ENCODE results near the gene DLGAP1.

DNA sequence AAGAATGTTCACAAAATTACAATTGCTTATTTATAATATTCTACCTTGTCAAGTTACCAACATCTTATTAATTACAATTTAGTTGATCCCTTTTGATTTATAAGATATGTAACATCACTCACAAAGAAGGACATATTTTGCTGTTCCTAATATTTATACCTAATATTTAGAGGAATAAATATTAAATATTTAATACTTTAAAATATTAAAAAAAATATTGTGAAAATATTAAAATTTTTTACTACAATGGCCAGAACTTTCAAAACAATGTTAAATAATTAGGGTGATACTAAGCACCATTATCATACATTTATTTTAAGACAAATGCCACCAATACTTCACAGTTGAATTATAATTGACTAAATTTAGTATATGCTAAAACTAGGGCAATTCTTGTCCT is 254.7 kb downstream of the DLGAP1 start:
- TF ChIP-seq, protein P1, sequence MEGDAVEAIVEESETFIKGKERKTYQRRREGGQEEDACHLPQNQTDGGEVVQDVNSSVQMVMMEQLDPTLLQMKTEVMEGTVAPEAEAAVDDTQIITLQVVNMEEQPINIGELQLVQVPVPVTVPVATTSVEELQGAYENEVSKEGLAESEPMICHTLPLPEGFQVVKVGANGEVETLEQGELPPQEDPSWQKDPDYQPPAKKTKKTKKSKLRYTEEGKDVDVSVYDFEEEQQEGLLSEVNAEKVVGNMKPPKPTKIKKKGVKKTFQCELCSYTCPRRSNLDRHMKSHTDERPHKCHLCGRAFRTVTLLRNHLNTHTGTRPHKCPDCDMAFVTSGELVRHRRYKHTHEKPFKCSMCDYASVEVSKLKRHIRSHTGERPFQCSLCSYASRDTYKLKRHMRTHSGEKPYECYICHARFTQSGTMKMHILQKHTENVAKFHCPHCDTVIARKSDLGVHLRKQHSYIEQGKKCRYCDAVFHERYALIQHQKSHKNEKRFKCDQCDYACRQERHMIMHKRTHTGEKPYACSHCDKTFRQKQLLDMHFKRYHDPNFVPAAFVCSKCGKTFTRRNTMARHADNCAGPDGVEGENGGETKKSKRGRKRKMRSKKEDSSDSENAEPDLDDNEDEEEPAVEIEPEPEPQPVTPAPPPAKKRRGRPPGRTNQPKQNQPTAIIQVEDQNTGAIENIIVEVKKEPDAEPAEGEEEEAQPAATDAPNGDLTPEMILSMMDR (conservative IDR thresholded peaks at IDR 0.05 in 1 of 2, IDR thresholded peaks at IDR 0.05 in 1 of 2; ENCODE audit: extremely low read depth in 1 of 2, insufficient read depth in 1 of 2, low read depth in 1 of 2, low read length in 2 of 2) = no peak
- TF ChIP-seq EZH2 (IDR thresholded peaks at IDR 0.05; ENCODE audit: borderline replicate concordance, low read length) = no peak
